Measurements from ENCODE around the gene DRC7. TPM values are rescaled to one million over a fixed set of nuclear protein-coding genes. Genes with fewer than 3 reads are reported as not detected.

The DRC7 gene
- polyA plus RNA-seq, 5 donors: 0.54 to 4.5 (median 2.8) TPM

- no peak for DNase-seq
Observed at GRCh38 chr16:57750796-57751538, 56.4 kb downstream of the DRC7 start.

- no peak for DNase-seq
Observed at GRCh38 chr16:57751539-57752202, 57.1 kb downstream of the DRC7 start.

- no peak for DNase-seq
Observed at GRCh38 chr16:57752203-57752580, 57.6 kb downstream of the DRC7 start.

- no peak for DNase-seq
Observed at GRCh38 chr16:57752581-57753447, 58.2 kb downstream of the DRC7 start.

- DNase-seq: no peak
Observed at GRCh38 chr16:57753448-57754353, 59.1 kb downstream of the DRC7 start.

GRCh38 chr16:57754354-57755060, 59.9 kb downstream of the DRC7 start:
- no peak for DNase-seq

- no peak for DNase-seq
Observed at GRCh38 chr16:57755061-57755684, 60.6 kb downstream of the DRC7 start.

- no peak for DNase-seq
Observed at GRCh38 chr16:57755726-57756423, 61.3 kb downstream of the DRC7 start.

- DNase-seq: no peak
Observed at GRCh38 chr16:57756424-57757325, 62.1 kb downstream of the DRC7 start.

- peak; percentile 51 to 61 for DNase-seq
Observed at GRCh38 chr16:57757326-57757786, 62.8 kb downstream of the DRC7 start.

- DNase-seq: no peak
Observed at GRCh38 chr16:57757883-57758282, 63.3 kb downstream of the DRC7 start.

- DNase-seq: no peak
Observed at GRCh38 chr16:57758331-57759117, 63.9 kb downstream of the DRC7 start.

GRCh38 chr16:57759131-57759530, 64.5 kb downstream of the DRC7 start:
- no peak for DNase-seq

- DNase-seq: no peak
Observed at GRCh38 chr16:57759541-57760356, 65.1 kb downstream of the DRC7 start.

GRCh38 chr16:57760357-57761160, 66.0 kb downstream of the DRC7 start:
- no peak for DNase-seq

GRCh38 chr16:57761301-57761700, 66.7 kb downstream of the DRC7 start:
- DNase-seq: no peak

All from right lung (tissue), 5 donors.